ENCODE data around the gene CHST3.
"Not testable (repeated sequence)": the region's sequence is repeated elsewhere in the genome, so short reads cannot be mapped to it uniquely, and the experiment has no call there.

The CHST3 gene

GRCh38 chr10:71974489-71975021 is 10.4 kb downstream of the CHST3 start:
- peak; percentile 17 for DNase-seq

GRCh38 chr10:71975087-71975870 is 11.1 kb downstream of the CHST3 start:
- no peak for DNase-seq

DNA sequence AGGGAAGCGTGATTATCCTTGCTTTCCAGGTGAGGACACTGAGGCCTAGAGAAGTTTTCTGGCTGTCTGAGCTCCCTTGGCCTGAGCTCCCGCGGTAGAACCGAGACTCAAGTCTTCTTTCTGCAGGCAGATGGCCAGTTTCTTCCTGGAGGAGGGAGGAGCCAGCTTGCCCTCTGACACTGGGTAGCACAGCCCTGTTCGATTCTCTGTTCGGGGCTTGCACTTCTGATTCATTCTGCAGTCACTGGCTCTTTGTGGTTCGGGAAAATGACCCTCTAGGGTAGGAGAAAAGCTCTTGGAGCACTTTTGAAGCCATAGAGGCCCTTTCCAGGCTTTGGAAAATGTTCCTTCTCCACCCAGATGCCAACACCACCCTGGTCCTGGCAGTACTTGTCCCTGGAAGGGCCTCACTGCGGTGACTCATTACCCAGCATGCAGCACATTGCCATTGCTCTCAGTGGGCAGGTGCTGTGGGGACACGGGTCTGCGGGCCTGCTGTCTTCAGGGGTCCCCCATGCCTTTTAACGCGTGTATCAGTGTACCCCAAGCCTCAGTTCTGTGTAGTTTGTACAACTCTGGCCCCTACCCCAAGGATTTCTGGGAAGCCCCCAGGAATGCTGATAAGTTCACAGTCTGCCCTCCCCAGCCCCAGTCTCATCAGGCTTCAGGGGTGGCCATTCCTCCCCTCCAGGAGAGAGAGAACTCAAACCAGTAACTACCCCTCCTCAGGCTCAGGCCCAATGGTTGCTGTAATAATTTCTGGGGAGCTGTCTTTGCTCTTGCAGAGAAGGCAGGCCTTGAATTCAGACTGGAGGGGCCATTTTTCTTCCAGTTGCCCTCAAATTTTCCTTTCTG is 11.9 kb downstream of the CHST3 start:
- no peak for DNase-seq

DNA sequence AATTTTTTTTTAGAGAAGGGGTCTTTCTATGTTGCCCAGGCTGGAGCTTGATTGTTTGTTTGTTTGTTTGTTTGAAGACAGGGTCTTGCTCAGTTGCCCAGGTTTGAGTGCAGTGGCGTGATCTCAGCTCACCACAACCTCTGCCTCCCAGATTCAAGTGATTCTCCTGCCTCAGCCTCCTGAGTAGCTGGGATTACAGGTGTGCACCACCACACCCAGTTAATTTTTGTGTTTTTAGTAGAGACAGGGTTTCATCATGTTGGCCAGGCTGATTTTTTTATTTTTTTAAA is 13.4 kb downstream of the CHST3 start:
- DNase-seq = not testable (repeated sequence)

DNA sequence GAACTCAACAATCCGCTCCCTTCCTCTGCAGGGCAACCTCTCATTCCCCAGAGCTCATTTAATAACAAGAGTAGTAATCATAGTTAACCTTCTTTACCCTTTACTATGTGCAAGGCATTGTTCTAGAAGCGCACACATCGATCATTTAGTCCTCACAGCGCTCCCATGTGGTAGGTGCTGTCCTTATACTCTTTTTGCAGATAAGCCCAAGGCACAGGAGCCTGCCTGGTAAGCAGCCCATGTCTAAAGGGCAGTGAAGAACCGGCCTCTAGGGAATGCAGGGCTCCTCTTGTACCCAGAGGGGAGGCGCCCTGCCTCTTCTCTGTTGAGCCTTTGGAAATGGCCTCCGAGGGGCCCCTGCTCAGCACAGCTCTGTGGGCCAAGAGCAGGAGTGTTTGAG is 14.3 kb downstream of the CHST3 start:
- DNase-seq = no peak

DNA sequence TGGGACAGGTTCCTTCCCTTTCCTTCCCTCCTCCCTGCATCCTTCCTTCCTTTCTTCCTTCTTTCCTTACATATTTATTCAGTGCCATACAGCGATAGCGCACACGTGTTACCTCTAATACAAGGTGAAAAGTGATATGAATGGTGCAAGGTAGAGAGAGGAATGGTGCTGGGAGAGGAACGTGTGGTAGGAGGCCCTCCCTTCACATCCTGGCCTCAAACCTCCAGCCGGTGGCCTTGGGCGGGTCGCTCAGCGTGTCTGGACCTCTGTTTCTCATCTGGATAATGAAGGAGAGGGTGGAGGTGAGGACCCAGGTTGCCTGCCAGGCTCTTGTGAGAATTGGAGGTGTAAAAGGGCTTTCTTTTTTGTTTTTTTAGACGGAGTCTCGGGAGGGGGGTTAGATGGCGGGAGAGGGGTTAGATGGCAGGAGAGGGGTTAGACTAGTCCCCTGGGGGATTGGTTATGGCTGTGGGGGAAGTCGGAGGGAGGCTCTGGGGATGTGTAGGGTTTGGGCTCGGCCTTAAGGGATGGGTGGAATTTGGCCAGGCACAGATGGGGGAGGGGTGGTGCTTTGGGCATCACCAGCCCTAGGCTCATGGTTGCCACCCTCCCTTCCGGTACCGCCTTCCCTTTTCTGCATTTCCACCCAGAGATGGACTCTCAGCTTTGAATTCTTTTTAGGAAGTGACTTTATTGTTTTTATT is 14.9 kb downstream of the CHST3 start:
- no peak for DNase-seq

GRCh38 chr10:71979692-71980062 is 15.5 kb downstream of the CHST3 start:
- DNase-seq = no peak

DNA sequence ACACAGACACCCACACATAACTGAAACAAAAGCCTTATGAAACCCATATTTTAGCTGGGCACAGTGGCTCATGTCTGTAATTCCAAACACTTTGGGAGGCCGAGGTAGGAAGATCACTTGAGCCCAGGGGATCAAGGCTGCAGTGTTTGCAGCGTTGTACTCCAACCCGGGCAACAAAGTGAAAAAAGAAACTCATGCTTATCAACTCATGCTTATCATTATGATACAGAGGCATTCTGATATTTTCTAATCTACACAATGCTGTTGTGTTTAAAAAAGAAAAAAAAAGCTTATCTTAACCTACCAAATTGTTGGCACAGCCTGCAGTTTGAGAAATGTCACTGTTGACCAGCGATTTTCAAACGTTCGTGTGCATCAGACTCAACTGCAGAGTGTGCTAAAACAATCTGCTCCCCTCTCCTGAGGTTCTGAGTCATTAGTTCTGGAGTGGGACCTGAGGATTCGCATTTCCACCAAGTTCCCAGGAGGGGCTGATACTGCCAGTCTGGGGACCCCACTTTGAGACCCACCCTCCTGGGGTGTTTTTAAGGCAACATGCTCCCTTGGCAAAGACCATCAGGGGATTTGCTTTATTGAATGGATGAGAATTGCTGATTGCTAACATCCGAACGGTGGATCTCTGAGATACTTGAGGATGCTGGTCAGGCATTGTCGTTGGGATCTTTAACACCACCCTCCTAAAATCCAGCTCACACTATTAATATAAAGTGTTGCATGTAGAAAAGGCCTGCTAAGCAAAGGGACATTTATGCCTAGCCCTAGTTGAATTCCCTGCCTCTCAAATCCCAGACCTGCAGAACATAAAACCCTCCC is 16.2 kb downstream of the CHST3 start:
- no peak for DNase-seq

- DNase-seq = no peak
Observed at GRCh38 chr10:71981015-71981875, 17.1 kb downstream of the CHST3 start.

- DNase-seq = no peak
Observed at GRCh38 chr10:71981876-71982230, 17.7 kb downstream of the CHST3 start.

DNA sequence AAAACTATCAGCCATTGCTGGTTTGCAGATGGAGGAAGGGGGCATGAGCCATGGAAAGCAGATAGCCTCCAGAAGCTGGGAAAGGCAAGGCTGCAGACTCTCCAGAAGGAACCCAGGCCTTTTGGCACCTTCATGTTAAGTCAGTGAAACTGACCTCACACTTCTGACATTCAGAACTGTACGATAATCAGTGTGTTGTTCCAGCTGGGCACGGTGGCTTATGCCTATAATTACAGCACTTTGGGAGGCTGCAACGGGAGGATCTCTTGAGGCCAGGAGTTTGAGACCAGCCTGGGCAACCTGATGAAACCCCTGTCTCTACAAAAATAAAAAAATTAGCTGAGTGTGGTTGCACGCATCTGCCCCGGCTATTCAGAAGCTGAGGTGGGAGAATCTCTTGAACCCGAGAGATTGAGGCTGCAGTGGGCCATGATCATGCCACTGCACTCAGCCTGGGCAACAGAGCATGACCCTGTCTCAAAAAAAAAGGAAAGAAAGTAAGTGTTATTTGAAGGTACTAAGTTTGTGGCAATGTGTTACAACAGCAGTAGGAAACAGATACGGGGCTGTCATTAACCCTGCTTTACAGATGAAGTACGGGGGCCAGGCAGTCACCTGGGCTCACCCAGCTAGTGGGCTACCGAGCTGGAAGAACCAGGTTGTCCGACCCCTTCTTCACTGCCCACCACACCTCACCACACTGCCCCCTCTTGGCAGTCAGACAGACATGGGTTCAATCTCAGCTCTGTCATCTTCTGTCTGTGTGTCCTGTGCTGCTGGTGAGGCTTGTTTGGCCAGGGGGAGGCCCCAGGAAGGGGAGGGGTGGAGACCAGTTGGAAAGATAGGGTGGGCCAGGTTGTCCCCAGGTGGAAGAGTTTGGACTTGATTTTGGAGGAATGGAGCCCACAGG is 18.3 kb downstream of the CHST3 start:
- no peak for DNase-seq

DNA sequence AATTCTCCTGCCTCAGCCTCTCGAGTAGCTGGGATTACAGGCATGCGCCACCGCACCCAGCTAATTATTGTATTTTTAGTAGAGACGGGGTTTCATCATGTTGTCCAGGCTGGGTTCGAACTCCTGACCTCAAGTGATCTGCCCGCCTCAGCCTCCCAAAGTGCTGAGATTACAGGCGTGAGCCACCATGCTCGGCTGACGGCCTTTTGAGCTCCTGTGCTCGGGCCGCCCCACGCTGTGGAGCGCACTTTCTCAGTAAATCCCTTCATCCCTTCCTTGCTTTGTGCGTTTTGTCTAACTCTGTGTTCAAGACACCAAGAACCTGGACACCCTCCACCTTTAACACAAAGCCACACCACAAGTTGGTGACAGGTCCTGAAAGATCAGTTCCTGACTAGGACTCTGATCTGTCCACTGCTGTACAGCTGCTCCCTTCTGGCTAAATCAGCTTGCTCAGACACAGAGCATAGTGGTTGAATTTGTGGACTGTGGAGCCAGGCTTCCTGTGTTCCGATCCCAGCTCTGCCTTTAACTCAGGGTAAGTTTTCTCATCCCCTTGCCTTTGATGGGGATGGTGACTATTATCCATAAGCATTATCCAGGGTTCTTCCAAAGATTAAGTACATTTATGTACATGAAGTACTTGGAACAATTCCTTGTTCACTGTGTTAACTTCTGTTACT is 20.1 kb downstream of the CHST3 start:
- no peak for DNase-seq

DNA sequence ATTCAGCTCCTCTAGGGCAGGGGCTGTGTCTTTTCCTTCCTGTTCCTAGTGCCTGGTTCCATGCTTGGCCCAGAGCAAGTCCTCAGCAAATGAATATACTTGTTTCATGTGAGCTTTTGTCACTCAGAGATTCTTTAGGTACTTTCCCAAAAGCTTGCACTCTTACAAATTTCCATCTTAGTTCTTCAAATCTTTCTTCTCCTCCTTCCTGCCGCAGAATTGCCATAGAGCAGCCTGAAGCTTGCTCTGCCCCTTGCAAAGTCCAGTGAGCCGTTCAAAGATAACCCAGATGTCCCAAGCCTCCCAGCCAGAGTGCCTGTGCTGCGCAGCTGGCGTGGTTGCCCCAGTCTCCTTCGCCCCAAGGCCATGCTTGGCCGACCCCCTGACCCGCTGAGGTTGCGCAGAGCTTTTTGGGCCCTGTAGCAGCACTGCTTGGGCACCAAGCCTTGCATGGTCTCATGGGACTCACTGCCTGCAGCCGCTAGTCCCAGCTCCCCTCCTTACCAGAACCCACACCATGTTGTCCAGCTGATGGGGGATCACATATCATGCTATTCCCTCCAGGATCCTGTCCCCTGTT is 20.7 kb downstream of the CHST3 start:
- no peak for DNase-seq

GRCh38 chr10:71985542-71986250 is 21.5 kb downstream of the CHST3 start:
- no peak for DNase-seq

DNA sequence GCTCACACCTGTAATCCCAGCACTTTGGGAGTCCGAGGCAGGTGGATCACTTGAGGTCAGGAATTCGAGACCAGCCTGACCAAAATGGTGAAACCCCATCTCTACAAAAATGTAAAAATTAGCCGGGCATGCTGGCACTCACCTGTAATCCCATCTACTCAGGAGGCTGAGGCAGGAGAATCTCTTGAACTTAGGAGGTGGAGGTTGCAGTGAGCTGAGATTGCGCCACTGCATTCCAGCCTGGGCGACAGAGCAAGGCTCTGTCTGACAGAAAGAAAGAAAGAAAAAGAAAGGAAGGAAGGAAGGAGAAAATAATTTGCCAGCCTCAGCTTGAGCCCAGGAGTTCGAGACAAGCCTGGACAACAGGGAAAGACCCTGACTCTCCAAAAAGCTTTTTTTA is 24.7 kb downstream of the CHST3 start:
- DNase-seq = not testable (repeated sequence)

- no peak for DNase-seq
Observed at GRCh38 chr10:71989661-71990454, 25.7 kb downstream of the CHST3 start.

DNA sequence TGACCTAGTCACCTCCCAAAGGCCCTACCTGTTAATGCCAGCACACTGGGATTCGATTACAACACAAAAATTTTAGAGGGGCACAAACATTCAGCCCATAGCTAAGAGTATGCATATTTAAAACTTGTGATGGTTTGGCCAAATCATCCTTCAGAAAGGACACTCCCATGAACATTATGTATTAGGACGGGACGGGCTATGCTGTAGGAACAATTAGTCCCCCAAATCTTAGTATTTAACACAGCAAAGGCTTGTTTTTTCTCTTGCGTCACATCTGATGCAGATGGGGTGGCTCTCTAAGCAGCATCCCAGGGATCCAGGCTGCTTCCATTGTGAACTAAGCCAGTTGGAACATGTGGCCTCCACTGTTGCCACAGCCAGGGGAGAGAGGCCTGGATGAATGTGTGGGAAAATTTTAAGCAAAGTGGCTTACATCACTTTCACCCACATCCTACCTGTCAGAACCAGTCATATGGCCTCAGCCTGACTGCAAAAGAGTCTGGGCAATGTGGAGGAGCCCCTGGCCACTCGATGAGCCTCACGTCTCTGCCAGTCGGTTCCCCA is 26.6 kb downstream of the CHST3 start:
- DNase-seq = no peak

DNA sequence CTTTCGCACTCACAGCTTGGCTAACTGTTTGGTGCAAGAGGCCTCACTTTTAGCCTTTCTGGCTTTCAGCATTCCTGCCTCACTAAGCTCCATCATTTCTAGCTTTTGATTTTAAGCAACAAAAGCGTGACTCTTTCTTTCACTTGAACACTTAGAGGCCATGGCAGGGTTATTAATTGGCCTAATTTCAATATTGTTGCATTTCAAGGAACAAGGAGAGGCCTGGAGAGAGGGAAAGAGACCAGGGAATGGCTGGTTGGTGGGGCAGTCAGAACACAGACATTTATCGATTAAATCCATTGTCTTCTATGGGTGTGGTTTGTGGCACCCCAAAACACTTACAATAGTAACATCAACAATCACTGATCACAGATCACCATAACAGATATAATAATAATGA is 31.3 kb downstream of the CHST3 start:
- no peak for DNase-seq

Data from activated T-cell treated with anti-CD3 and anti-CD28 coated beads for 4 hours (primary cell).